ENCODE results near the gene TSGA10. TPM values are rescaled to one million over a fixed set of nuclear protein-coding genes. Genes with fewer than 3 reads are reported as not detected.
"Not testable (repeated sequence)": the region's sequence is repeated elsewhere in the genome, so short reads cannot be mapped to it uniquely, and the experiment has no call there.

TSGA10 gene
- polyA plus RNA-seq, 3 donors from 2014 or later: 7.9 to 15.9 (median 11.0) TPM

DNA sequence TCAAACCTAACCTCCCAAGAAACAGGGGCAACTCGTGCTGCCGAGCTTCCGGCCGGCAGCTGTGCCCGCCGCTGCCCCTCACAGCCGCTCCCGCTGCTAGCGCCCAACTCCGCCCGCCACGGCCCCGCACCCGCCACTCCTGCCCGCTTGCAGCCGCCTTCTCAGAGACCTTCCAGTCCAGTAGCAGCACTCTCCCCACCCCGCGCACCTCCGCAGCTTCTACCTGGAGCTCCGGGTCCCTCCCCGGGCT, 14.0 kb downstream of the TSGA10 start:
- Mint-ChIP-seq H3K4me3 (peak overlapping the region; percentile 92 to 98 (median 96)), H3K4me1 (peaks cover 12 to 26% of the 10 kb centered on the region in 2 donors), H3K27me3 (ENCODE audit: low read depth in 3 of 3) (peaks cover 10 to 11% (median 10%) of the 10 kb centered on the region in 3 donors), H3K36me3 (peaks cover 0 to 4% (median 0%) of the 10 kb centered on the region in 3 donors), H3K9me3 (no peaks in the 10 kb centered on the region), H3K27ac (peak overlapping the region; percentile 95 to 98 (median 96))
- DNase-seq: no peak

DNA sequence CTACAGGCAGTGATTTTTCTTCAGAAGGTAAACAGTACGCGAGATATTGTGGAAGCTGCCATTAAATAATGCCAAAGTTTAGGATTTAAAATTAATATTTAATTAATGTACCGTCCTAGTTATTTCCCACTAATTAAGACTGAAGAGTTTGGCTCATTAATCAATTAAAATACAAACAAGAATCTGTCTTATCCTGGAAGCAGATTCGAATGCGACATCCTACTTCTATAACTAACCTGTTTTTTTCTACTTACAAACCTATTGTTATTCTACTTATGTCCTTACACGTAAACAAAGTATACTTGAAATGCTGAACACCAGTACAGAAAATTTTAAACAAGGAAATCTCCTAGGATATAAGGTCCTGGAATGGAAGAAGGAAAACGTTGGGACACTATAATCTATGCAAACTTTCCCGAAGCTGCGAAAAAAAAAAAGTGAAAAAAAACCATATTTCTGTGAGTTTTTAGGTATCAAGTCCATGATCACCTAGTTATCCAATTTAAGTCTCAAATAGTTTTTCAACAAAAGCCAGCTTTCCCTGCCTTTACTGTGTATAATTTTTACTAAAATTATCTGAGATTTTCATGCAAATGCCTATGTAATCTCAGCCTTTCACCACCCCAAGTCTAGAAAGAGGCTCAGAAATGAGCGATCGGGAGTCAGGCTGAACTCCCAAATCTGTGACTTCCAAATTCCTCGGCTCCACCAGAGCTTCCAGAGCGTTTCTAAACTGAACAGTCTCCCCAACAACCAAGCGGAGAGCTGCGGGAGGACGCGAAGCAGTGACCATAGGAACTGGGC, 14.5 kb downstream of the TSGA10 start:
- Mint-ChIP-seq H3K4me3 (peak overlapping the region; percentile 92 to 98 (median 96)), H3K36me3 (peaks cover 0 to 4% (median 0%) of the 10 kb centered on the region in 3 donors), H3K4me1 (peaks cover 12 to 26% of the 10 kb centered on the region in 2 donors), H3K27ac (peak overlapping the region; percentile 95 to 98 (median 96)), H3K27me3 (ENCODE audit: low read depth in 3 of 3) (peaks cover 10 to 11% (median 10%) of the 10 kb centered on the region in 3 donors), H3K9me3 (peaks cover 0 to 2% (median 0%) of the 10 kb centered on the region in 6 donors)
- no peak for DNase-seq

GRCh38 chr2:99139003-99139402, 15.7 kb downstream of the TSGA10 start:
- Mint-ChIP-seq H3K27me3 (ENCODE audit: low read depth in 3 of 3) (peaks cover 10 to 11% (median 10%) of the 10 kb centered on the region in 3 donors), H3K4me1 (peaks cover 12 to 26% of the 10 kb centered on the region in 2 donors), H3K27ac (peak overlapping the region in 1 of 6 donors; percentile 21), H3K36me3 (peaks cover 0 to 7% (median 6%) of the 10 kb centered on the region in 3 donors), H3K9me3 (peaks cover 0 to 6% (median 4%) of the 10 kb centered on the region in 6 donors), H3K4me3 (peak overlapping the region in 1 of 5 donors; percentile 44)
- DNase-seq: no peak

DNA sequence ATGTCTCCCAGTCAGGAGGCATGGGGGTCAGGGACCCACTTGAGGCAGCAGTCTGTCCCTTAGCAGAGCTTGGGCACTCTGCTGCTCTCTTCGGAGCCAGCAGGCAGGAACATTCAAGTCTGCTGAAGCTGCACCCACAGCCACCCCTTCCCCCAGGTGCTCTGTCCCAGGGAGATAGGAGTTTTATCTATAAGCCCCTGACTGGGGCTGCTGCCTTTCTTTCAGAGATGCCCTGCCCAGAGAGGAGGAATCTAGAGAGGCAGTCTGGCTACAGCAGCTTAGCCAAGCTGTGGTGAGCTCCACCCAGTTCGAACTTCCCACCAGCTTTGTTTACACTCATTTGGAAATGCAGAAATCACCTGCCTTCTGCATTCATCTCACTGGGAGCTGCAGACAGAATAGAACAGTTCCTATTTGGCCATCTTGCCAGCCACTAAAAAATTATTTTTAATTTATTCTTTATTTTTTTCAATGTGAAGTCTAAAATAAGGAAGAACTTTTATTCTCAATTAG, 19.6 kb downstream of the TSGA10 start:
- Mint-ChIP-seq H3K9me3 (peaks cover 21 to 45% (median 39%) of the 10 kb centered on the region in 6 donors), H3K36me3 (peaks cover 6 to 20% (median 17%) of the 10 kb centered on the region in 3 donors)
- H3K4me1 Mint-ChIP-seq; H3K27ac Mint-ChIP-seq; DNase-seq; H3K4me3 Mint-ChIP-seq; H3K27me3 Mint-ChIP-seq (ENCODE audit: low read depth in 3 of 3): not testable (repeated sequence)

DNA sequence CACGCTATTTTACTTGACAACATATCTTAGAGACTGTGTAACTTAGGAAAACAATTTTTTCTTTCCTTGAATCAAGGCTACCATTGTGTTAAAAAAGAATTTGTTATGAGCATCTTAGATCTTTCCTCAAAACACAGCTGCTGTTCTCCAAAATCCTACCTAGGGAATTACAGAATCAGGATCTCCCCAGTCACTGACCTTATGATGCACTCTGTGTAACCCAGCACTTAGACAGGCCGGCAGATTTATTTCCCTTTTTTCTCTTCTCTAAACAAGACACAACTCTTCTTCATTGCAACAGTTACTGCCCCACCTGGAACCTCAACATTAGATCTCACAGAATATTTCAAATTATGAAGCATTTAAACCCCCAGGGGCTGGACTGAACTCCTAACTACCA, 26.8 kb downstream of the TSGA10 start:
- H3K9me3 Mint-ChIP-seq: peaks cover 25 to 48% (median 36%) of the 10 kb centered on the region in 6 donors

DNA sequence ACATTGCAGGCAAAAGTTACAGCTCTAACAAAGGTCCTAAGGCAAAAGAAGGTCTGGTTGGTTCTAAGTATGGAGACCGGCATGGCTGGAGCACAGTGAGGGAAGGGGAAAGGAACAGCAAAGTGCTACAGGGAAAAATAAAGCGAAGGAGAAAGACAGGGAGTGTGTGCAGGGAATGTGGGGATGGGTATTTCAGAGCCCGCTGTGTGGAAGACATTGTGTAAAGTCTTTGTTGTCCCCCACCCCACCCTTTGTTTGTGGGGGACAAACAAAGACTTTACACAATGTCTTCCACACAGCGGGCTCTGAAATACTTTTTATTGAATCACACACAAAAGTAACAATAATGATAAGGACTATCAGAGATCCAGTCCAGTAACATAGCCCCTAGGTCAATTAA, 42.1 kb downstream of the TSGA10 start:
- Mint-ChIP-seq H3K36me3 (peaks cover 0 to 3% (median 0%) of the 10 kb centered on the region in 3 donors), H3K9me3 (no peaks in the 10 kb centered on the region), H3K4me1 (no peaks in the 10 kb centered on the region), H3K27ac (no peak overlapping the region), H3K27me3 (ENCODE audit: low read depth in 3 of 3) (peaks cover 0 to 2% (median 0%) of the 10 kb centered on the region in 3 donors), H3K4me3 (no peak overlapping the region)
- DNase-seq: no peak

More for the DNA sequence above, 26.8 kb downstream of the TSGA10 start:
- peaks cover 0 to 9% (median 3%) of the 10 kb centered on the region in 3 donors for H3K27me3 Mint-ChIP-seq (ENCODE audit: low read depth in 3 of 3)
- no peaks in the 10 kb centered on the region for H3K4me1 Mint-ChIP-seq
- no peak for DNase-seq
- H3K4me3 Mint-ChIP-seq: no peak overlapping the region
- no peak overlapping the region for H3K27ac Mint-ChIP-seq
- peaks cover 34 to 55% (median 43%) of the 10 kb centered on the region in 3 donors for H3K36me3 Mint-ChIP-seq

GRCh38 chr2:99111945-99112344, 42.8 kb downstream of the TSGA10 start:
- Mint-ChIP-seq H3K36me3 (peaks cover 0 to 3% (median 0%) of the 10 kb centered on the region in 3 donors), H3K4me3 (no peak overlapping the region), H3K4me1 (no peaks in the 10 kb centered on the region), H3K27ac (no peak overlapping the region), H3K27me3 (ENCODE audit: low read depth in 3 of 3) (peaks cover 0 to 2% (median 0%) of the 10 kb centered on the region in 3 donors), H3K9me3 (no peaks in the 10 kb centered on the region)
- no peak for DNase-seq

DNA sequence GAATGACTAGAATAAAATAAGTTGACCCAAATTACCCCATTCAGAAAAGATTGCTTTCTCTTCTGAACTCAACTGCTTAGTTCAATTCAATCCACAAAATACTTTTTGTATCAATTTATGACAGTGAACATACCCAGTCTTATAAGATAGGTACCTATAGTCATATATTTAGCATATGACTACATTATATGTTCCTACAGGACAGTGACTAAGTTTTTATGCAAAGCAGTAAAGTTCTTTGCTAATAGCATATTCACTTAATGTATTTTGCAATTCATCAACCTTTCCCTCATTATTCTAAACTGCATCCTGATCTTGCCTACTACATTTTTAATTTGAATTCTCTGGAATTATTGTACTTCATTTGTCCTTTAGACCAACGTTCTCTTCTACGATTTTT, 43.5 kb downstream of the TSGA10 start:
- Mint-ChIP-seq H3K27ac (no peak overlapping the region), H3K4me3 (no peak overlapping the region), H3K36me3 (peaks cover 0 to 3% (median 0%) of the 10 kb centered on the region in 3 donors), H3K4me1 (no peaks in the 10 kb centered on the region), H3K27me3 (ENCODE audit: low read depth in 3 of 3) (peaks cover 0 to 2% (median 0%) of the 10 kb centered on the region in 3 donors), H3K9me3 (no peaks in the 10 kb centered on the region)
- no peak for DNase-seq

DNA sequence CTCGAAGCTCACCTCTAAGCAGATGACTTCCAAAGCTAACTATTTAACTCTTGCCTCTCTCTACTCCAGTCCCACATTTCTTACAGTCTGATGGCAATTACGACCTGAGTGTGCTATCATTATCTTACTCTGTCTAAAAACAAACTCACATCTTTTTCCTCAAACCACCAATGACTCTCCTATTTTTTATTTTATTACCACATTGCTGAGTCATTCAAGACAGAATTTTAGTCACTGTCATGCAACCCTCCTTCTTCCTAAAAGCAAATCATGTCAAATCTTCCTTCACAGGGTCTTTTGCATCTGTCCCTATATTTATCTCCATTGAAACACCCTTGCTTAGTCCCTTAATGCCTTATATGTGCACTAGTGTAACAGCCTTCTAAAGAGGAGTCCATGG, 47.8 kb downstream of the TSGA10 start:
- H3K27me3 Mint-ChIP-seq (ENCODE audit: low read depth in 3 of 3): no peaks in the 10 kb centered on the region
- peaks cover 0 to 7% (median 0%) of the 10 kb centered on the region in 3 donors for H3K36me3 Mint-ChIP-seq
- no peaks in the 10 kb centered on the region for H3K4me1 Mint-ChIP-seq
- no peak for DNase-seq
- H3K27ac Mint-ChIP-seq: no peak overlapping the region
- H3K4me3 Mint-ChIP-seq: no peak overlapping the region
- H3K9me3 Mint-ChIP-seq: no peaks in the 10 kb centered on the region

DNA sequence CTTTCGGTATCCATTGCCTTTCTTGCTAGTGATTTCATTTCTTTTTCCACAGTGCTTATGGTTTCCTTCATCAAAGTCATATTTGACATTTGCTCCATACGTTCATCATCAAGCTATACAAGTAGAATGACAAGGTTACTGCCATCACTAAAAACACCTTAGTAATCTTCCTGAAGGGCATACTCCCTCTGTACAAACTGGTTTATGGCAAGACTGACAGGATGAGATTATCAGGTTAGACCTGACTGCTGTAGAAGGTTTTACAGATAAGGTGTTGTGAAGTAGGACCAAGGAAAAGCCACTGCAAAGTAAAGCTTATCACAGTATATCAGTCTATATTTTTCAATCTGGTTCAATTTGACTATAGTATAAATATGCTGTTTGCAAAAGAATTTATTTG, 50.7 kb downstream of the TSGA10 start:
- Mint-ChIP-seq H3K27ac (no peak overlapping the region), H3K36me3 (peaks cover 0 to 7% (median 0%) of the 10 kb centered on the region in 3 donors), H3K27me3 (ENCODE audit: low read depth in 3 of 3) (peaks cover 0 to 1% (median 0%) of the 10 kb centered on the region in 3 donors), H3K4me3 (no peak overlapping the region), H3K9me3 (no peaks in the 10 kb centered on the region), H3K4me1 (no peaks in the 10 kb centered on the region)
- DNase-seq: no peak

GRCh38 chr2:99101697-99102096, 53.0 kb downstream of the TSGA10 start:
- peak overlapping the region in 3 of 6 donors; percentile 17 to 51 (median 29) for H3K27ac Mint-ChIP-seq
- H3K36me3 Mint-ChIP-seq: peaks cover 0 to 4% (median 0%) of the 10 kb centered on the region in 3 donors
- no peak overlapping the region for H3K4me3 Mint-ChIP-seq
- H3K27me3 Mint-ChIP-seq (ENCODE audit: low read depth in 3 of 3): peaks cover 0 to 1% (median 0%) of the 10 kb centered on the region in 3 donors
- H3K4me1 Mint-ChIP-seq: no peaks in the 10 kb centered on the region
- no peak for DNase-seq
- H3K9me3 Mint-ChIP-seq: no peaks in the 10 kb centered on the region

GRCh38 chr2:99096728-99097127, 58.0 kb downstream of the TSGA10 start:
- no peak for DNase-seq
- H3K4me3 Mint-ChIP-seq: no peak overlapping the region
- H3K9me3 Mint-ChIP-seq: peaks cover 0 to 6% (median under 1%) of the 10 kb centered on the region in 6 donors
- peaks cover 0 to 7% (median 1%) of the 10 kb centered on the region in 3 donors for H3K27me3 Mint-ChIP-seq (ENCODE audit: low read depth in 3 of 3)
- H3K36me3 Mint-ChIP-seq: peaks cover 0 to 9% (median 3%) of the 10 kb centered on the region in 3 donors
- no peaks in the 10 kb centered on the region for H3K4me1 Mint-ChIP-seq
- H3K27ac Mint-ChIP-seq: no peak overlapping the region

DNA sequence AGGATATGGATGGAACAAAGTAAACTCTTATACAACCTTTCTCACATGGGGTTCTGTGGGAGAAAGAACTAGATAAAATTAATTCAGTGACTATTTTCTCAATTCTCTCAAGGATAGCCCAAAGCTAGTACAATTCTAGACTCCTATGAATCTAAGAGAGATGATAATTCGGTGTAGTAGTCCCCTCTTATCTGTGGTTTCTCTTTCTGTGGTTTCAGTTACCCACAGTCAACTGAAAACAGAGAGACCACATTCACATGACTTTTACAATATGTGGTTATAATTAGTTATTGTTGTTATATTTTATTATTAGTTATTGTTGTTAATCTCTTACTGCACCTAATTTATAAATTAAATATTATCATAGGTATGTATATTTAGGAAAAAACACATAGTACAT, 66.7 kb downstream of the TSGA10 start:
- Mint-ChIP-seq H3K27me3 (ENCODE audit: low read depth in 3 of 3) (peaks cover 5 to 16% (median 11%) of the 10 kb centered on the region in 3 donors), H3K27ac (no peak overlapping the region), H3K4me1 (peaks cover 5 to 7% of the 10 kb centered on the region in 2 donors), H3K9me3 (peaks cover 0 to 2% (median 0%) of the 10 kb centered on the region in 6 donors), H3K4me3 (no peak overlapping the region), H3K36me3 (peaks cover 0 to 19% (median 4%) of the 10 kb centered on the region in 3 donors)
- DNase-seq: peak in 2 of 3 donors; percentile 1 to 21

GRCh38 chr2:99086385-99086784, 68.4 kb downstream of the TSGA10 start:
- Mint-ChIP-seq H3K4me1 (peaks cover 5 to 7% of the 10 kb centered on the region in 2 donors), H3K4me3 (no peak overlapping the region), H3K9me3 (peaks cover 0 to 2% (median 0%) of the 10 kb centered on the region in 6 donors), H3K36me3 (peaks cover 0 to 19% (median 4%) of the 10 kb centered on the region in 3 donors), H3K27me3 (ENCODE audit: low read depth in 3 of 3) (peaks cover 6 to 19% (median 11%) of the 10 kb centered on the region in 3 donors), H3K27ac (no peak overlapping the region)
- no peak for DNase-seq
